Effector memory CD8-positive, alpha-beta T cell (primary cell): ENCODE data around the gene MINDY4.

ENCODE experiments used
- ATAC-seq: fragments of 150-1000 bp; cut with Tn5 transposase; replicated peaks from 2 replicates; pipeline ENCODE4 v1.10.0; 2021; ENCODE audit warnings: mild to moderate bottlenecking, moderate library complexity
- DNase-seq, 3 experiments: peaks; one replicate each; pipeline ENCODE4 v3.0.0; 2021
- H3K27ac Mint-ChIP-seq, 2 donors: one replicate each; pipeline ENCODE4 v1.8.0; 2022; ENCODE audit warnings: mild to moderate bottlenecking in 2 of 2, mixed read lengths in 2 of 2, moderate library complexity in 2 of 2
- H3K27me3 Mint-ChIP-seq, 2 donors: one replicate each; pipeline ENCODE4 v1.8.0; 2022; ENCODE audit warnings: mixed read lengths in 2 of 2
- H3K36me3 Mint-ChIP-seq: one replicate; pipeline ENCODE4 v1.8.0; 2022; ENCODE audit warnings: mild to moderate bottlenecking, moderate library complexity, mixed read lengths; ENCODE audit not compliant: insufficient read depth
- H3K4me1 Mint-ChIP-seq, 2 donors: one replicate each; pipeline ENCODE4 v1.8.0; 2022; ENCODE audit warnings: low read depth in 2 of 2, mixed read lengths in 2 of 2
- H3K4me3 Mint-ChIP-seq, 2 donors: one replicate each; pipeline ENCODE4 v1.8.0; 2022; ENCODE audit warnings: mild to moderate bottlenecking in 2 of 2, mixed read lengths in 2 of 2, moderate library complexity in 2 of 2
- H3K9me3 Mint-ChIP-seq, 2 donors: one replicate each; pipeline ENCODE4 v1.8.0; 2022; ENCODE audit warnings: mixed read lengths in 2 of 2

MINDY4 gene

GRCh38 chr7:30750683-30751650 is 20.2 kb upstream of the MINDY4 start:
- no peak for ATAC-seq
- H3K27me3 Mint-ChIP-seq = peaks cover 5 to 29% of the 10 kb centered on the region in 2 donors
- H3K36me3 Mint-ChIP-seq = no peaks in the 10 kb centered on the region
- no peak overlapping the region for H3K27ac Mint-ChIP-seq
- no peaks in the 10 kb centered on the region for H3K4me1 Mint-ChIP-seq
- DNase-seq = no peak
- no peak overlapping the region for H3K4me3 Mint-ChIP-seq
- H3K9me3 Mint-ChIP-seq = no peaks in the 10 kb centered on the region

GRCh38 chr7:30751696-30752273 is 19.4 kb upstream of the MINDY4 start, which contains the start of gene INMT:
INMT (plus strand) TSS chr7:30752135; CDS start chr7:30752151, 16 bp downstream.
- peaks cover 5 to 30% of the 10 kb centered on the region in 2 donors for H3K27me3 Mint-ChIP-seq
- no peak within 1 kb of the TSS for H3K4me3 Mint-ChIP-seq
- no peaks in the 10 kb centered on the region for H3K9me3 Mint-ChIP-seq
- no peaks in the 10 kb centered on the region for H3K4me1 Mint-ChIP-seq
- DNase-seq (no peak), ATAC-seq (no peak)
- H3K36me3 Mint-ChIP-seq = no peaks in the 10 kb centered on the region
- no peak within 1 kb of the TSS for H3K27ac Mint-ChIP-seq

- DNase-seq (no peak), ATAC-seq (no peak)
- Mint-ChIP-seq H3K36me3 (no peaks in the 10 kb centered on the region), H3K27ac (no peak overlapping the region), H3K27me3 (peaks cover 5 to 37% of the 10 kb centered on the region in 2 donors), H3K4me3 (no peak overlapping the region), H3K9me3 (no peaks in the 10 kb centered on the region), H3K4me1 (no peaks in the 10 kb centered on the region)
Observed at GRCh38 chr7:30752484-30752883, 18.7 kb upstream of the MINDY4 start.

- H3K27ac Mint-ChIP-seq = no peak overlapping the region
- no peaks in the 10 kb centered on the region for H3K9me3 Mint-ChIP-seq
- H3K4me3 Mint-ChIP-seq = no peak overlapping the region
- no peaks in the 10 kb centered on the region for H3K4me1 Mint-ChIP-seq
- H3K36me3 Mint-ChIP-seq = no peaks in the 10 kb centered on the region
- peaks cover 5 to 42% of the 10 kb centered on the region in 2 donors for H3K27me3 Mint-ChIP-seq
- ATAC-seq (no peak), DNase-seq (no peak)
Observed at GRCh38 chr7:30752979-30753378, 18.2 kb upstream of the MINDY4 start.

- H3K4me1 Mint-ChIP-seq = no peaks in the 10 kb centered on the region
- DNase-seq = no peak
Observed at GRCh38 chr7:30754315-30754877, 16.8 kb upstream of the MINDY4 start.

GRCh38 chr7:30755384-30756154 is 15.6 kb upstream of the MINDY4 start:
- Mint-ChIP-seq H3K9me3 (no peaks in the 10 kb centered on the region), H3K4me1 (no peaks in the 10 kb centered on the region), H3K27me3 (peaks cover 19 to 67% of the 10 kb centered on the region in 2 donors), H3K27ac (no peak overlapping the region), H3K4me3 (no peak overlapping the region), H3K36me3 (no peaks in the 10 kb centered on the region)
- no peak for DNase-seq
- no peak for ATAC-seq

More at GRCh38 chr7:30754315-30754877, 16.8 kb upstream of the MINDY4 start:
- no peaks in the 10 kb centered on the region for H3K36me3 Mint-ChIP-seq
- H3K4me3 Mint-ChIP-seq = no peak overlapping the region
- no peaks in the 10 kb centered on the region for H3K9me3 Mint-ChIP-seq
- no peak for ATAC-seq
- H3K27ac Mint-ChIP-seq = no peak overlapping the region
- H3K27me3 Mint-ChIP-seq = peaks cover 7 to 55% of the 10 kb centered on the region in 2 donors

- no peak for ATAC-seq
- Mint-ChIP-seq H3K4me3 (no peak overlapping the region), H3K36me3 (no peaks in the 10 kb centered on the region), H3K27me3 (peaks cover 21 to 65% of the 10 kb centered on the region in 2 donors), H3K9me3 (no peaks in the 10 kb centered on the region), H3K27ac (no peak overlapping the region), H3K4me1 (no peaks in the 10 kb centered on the region)
- no peak for DNase-seq
Observed at GRCh38 chr7:30757342-30757692, 13.9 kb upstream of the MINDY4 start.

- Mint-ChIP-seq H3K27ac (no peak overlapping the region), H3K4me1 (no peaks in the 10 kb centered on the region), H3K4me3 (no peak overlapping the region), H3K27me3 (peaks cover 16 to 42% of the 10 kb centered on the region in 2 donors), H3K9me3 (no peaks in the 10 kb centered on the region), H3K36me3 (no peaks in the 10 kb centered on the region)
- no peak for ATAC-seq
- DNase-seq = no peak
Observed at GRCh38 chr7:30760514-30761213, 10.6 kb upstream of the MINDY4 start.

- H3K4me1 Mint-ChIP-seq = no peaks in the 10 kb centered on the region
Observed at GRCh38 chr7:30761214-30762156, 9.7 kb upstream of the MINDY4 start.

GRCh38 chr7:30764030-30764975 is 6.9 kb upstream of the MINDY4 start:
- Mint-ChIP-seq H3K27me3 (peaks cover 15 to 17% of the 10 kb centered on the region in 2 donors), H3K9me3 (no peaks in the 10 kb centered on the region), H3K4me3 (no peak overlapping the region), H3K4me1 (no peaks in the 10 kb centered on the region), H3K36me3 (no peaks in the 10 kb centered on the region), H3K27ac (no peak overlapping the region)
- no peak for DNase-seq
- no peak for ATAC-seq

More at GRCh38 chr7:30761214-30762156, 9.7 kb upstream of the MINDY4 start:
- Mint-ChIP-seq H3K4me3 (no peak overlapping the region), H3K9me3 (no peaks in the 10 kb centered on the region), H3K27me3 (peaks cover 16 to 42% of the 10 kb centered on the region in 2 donors), H3K36me3 (no peaks in the 10 kb centered on the region), H3K27ac (no peak overlapping the region)
- no peak for DNase-seq
- ATAC-seq = no peak

GRCh38 chr7:30765408-30765807 is 5.8 kb upstream of the MINDY4 start:
- ATAC-seq (no peak), DNase-seq (no peak)
- Mint-ChIP-seq H3K4me3 (no peak overlapping the region), H3K9me3 (no peaks in the 10 kb centered on the region), H3K4me1 (no peaks in the 10 kb centered on the region), H3K36me3 (peaks cover 2% of the 10 kb centered on the region), H3K27ac (no peak overlapping the region), H3K27me3 (peaks cover 4 to 6% of the 10 kb centered on the region in 2 donors)
